ENCODE measurements around the gene CTPS2. TPM values are rescaled to one million over a fixed set of nuclear protein-coding genes. Genes with fewer than 3 reads are reported as not detected.

CTPS2 gene
- total RNA-seq, 4 donors from 2014 or later = 8.7 to 24.9 (median 12.0) TPM

DNA sequence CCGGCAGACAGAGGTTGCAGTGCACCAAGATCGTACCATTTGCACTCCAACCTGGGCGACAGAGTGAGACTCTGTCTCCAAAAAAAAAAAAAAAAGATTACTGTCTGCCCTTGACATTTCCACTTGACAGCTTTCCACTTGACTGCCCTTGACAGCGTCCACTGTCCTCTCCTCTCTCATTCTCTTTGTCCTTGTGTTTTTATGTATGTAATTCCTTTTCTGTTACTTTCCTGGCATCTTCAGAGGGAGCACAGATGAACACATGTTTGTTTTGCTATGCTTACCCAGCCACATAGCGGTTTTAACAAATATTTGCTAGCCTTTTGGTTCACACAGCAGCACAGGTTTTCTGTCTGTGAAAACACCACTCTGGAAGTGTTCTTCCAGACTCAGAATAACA lies 33.2 kb upstream of the CTPS2 start:
- no peak for DNase-seq (ENCODE audit: low spot score in 2 of 2)
- H3K27ac ChIP-seq = no peak overlapping the region
- no peaks in the 10 kb centered on the region for H3K4me1 ChIP-seq
- H3K36me3 ChIP-seq = peaks cover 41% of the 10 kb centered on the region
- H3K9me3 ChIP-seq = no peaks in the 10 kb centered on the region
- WGBS = 87% methylated on average over 5 of the region's 5 CpGs
- TF ChIP-seq EP300 (IDR thresholded peaks at IDR 0.05) (no peak), POLR2A (IDR thresholded peaks at IDR 0.05) (no peak), POLR2AphosphoS5 (IDR thresholded peaks at IDR 0.05) (no peak)
- TF ChIP-seq, protein P1, sequence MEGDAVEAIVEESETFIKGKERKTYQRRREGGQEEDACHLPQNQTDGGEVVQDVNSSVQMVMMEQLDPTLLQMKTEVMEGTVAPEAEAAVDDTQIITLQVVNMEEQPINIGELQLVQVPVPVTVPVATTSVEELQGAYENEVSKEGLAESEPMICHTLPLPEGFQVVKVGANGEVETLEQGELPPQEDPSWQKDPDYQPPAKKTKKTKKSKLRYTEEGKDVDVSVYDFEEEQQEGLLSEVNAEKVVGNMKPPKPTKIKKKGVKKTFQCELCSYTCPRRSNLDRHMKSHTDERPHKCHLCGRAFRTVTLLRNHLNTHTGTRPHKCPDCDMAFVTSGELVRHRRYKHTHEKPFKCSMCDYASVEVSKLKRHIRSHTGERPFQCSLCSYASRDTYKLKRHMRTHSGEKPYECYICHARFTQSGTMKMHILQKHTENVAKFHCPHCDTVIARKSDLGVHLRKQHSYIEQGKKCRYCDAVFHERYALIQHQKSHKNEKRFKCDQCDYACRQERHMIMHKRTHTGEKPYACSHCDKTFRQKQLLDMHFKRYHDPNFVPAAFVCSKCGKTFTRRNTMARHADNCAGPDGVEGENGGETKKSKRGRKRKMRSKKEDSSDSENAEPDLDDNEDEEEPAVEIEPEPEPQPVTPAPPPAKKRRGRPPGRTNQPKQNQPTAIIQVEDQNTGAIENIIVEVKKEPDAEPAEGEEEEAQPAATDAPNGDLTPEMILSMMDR (IDR thresholded peaks at IDR 0.05) = no peak
- no peaks in the 10 kb centered on the region for H3K27me3 ChIP-seq
- no peak overlapping the region for H3K4me3 ChIP-seq

DNA sequence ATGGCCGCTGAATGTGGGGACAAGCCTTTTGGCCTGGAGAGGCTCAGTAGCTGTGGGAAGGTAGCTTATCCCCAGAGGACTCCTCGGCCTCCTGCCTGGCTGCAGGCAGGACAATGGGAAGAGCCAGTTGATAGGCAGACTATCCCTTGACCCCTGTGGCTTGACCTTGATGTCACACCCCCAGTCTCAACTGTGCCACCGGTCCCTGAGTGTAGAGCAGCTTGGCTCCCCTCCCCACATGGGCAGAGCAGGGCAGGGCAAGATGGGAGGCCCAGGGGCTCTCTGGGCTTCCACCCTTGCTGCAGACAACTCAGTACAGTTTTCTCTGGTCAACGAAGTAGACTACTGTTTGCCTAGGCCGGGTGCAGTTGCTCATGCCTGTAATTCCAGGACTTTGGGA lies 32.6 kb upstream of the CTPS2 start:
- TF ChIP-seq POLR2A (IDR thresholded peaks at IDR 0.05) (no peak), EP300 (IDR thresholded peaks at IDR 0.05) (no peak), POLR2AphosphoS5 (IDR thresholded peaks at IDR 0.05) (no peak)
- TF ChIP-seq, protein P1 (IDR thresholded peaks at IDR 0.05) = no peak
- Histone ChIP-seq H3K27ac (no peak overlapping the region), H3K4me1 (no peaks in the 10 kb centered on the region), H3K36me3 (peaks cover 41% of the 10 kb centered on the region), H3K9me3 (no peaks in the 10 kb centered on the region), H3K4me3 (no peak overlapping the region), H3K27me3 (no peaks in the 10 kb centered on the region)
- no peak for DNase-seq (ENCODE audit: low spot score in 2 of 2)
- 90% methylated on average over 4 of the region's 5 CpGs for WGBS

DNA sequence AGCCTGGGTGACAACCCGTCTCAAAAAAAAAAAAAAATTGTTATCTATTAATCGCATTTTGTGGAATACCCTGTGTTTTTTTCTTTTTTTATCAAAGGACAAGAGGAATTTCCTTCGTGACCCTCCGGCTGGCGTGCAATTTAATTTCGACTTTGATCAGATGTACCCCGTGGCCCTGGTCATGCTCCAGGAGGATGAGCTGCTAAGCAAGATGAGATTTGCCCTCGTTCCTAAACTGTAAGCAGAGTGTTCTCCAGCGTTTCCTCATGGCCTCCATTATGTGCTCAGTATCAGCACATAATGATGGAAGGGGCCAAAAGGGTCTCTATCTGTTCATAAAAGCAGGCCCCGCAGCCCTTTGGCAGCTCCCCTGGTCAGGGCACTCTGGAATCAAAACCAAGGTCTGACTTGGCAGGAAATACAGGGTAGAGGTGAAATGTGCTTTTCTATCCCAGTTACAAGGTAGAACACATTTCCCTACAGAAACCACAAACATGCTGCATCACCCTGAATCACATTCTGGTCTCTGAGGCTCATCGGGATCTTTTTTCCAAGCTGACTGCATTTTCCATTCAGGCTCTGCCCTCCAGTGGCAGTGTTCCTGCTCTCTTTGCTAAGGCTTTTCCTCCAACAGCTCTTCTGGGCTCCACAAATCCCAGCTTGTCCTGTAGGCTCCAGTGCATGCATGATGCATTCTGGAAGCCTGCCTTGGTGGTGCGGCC lies 31.3 kb upstream of the CTPS2 start:
- Histone ChIP-seq H3K27ac (no peak overlapping the region), H3K27me3 (no peaks in the 10 kb centered on the region), H3K36me3 (peaks cover 45% of the 10 kb centered on the region), H3K9me3 (no peaks in the 10 kb centered on the region), H3K4me3 (no peak overlapping the region), H3K4me1 (no peaks in the 10 kb centered on the region)
- TF ChIP-seq POLR2AphosphoS5 (IDR thresholded peaks at IDR 0.05) = no peak
- no peak for TF ChIP-seq POLR2A (IDR thresholded peaks at IDR 0.05)
- no peak for TF ChIP-seq EP300 (IDR thresholded peaks at IDR 0.05)
- TF ChIP-seq, protein P1 (IDR thresholded peaks at IDR 0.05) = no peak
- 96% methylated on average over 12 of the region's 12 CpGs for WGBS
- no peak for DNase-seq (ENCODE audit: low spot score in 2 of 2)

DNA sequence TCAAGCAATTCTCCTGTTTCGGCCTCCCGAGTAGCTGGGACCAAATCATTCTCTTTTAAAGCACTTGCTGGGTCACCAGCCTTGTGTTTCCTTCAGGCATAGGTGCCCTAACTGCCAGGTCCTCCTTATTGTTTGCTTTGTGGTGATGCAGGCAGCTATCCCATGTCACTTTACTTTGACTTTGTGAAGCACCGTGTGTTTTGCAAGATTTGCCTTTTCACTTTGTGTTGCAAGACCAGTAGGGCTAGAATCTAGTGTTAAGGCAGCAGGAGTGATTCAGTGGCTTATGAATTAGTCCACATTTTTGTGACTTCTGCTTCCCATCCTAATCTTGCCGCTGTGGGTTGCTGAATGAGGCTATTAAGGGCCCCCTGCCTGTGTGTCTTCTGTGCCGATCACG lies 27.1 kb upstream of the CTPS2 start:
- no peak overlapping the region for H3K27ac ChIP-seq
- no peaks in the 10 kb centered on the region for H3K4me1 ChIP-seq
- no peak overlapping the region for H3K4me3 ChIP-seq
- peaks cover 54% of the 10 kb centered on the region for H3K36me3 ChIP-seq
- H3K27me3 ChIP-seq = no peaks in the 10 kb centered on the region
- DNase-seq (ENCODE audit: low spot score in 2 of 2) = no peak
- no peak for TF ChIP-seq POLR2AphosphoS5 (IDR thresholded peaks at IDR 0.05)
- TF ChIP-seq POLR2A (IDR thresholded peaks at IDR 0.05) = no peak
- TF ChIP-seq EP300 (IDR thresholded peaks at IDR 0.05) = no peak
- TF ChIP-seq, protein P1 (IDR thresholded peaks at IDR 0.05) = no peak
- no peaks in the 10 kb centered on the region for H3K9me3 ChIP-seq
- 82% methylated on average over 6 of the region's 6 CpGs for WGBS

DNA sequence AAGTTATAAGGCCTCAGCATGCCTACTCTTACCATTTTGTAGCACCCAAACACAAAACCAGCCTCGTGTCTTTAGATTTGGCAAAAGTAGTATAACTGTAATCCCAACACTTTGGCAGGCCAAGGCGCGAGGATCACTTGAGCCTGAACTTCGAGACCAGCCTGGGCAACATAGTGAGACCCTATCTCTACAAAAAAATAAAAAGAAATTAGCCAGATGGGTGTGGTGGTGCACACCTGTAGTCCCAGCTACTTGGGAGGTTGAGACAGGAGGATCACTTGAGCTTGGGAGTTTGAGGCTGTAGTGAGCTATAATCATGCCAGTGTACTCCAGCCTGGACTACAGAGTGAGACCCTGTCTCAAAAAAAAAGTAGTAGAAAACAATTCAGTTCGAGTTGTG lies 24.6 kb upstream of the CTPS2 start:
- DNase-seq (ENCODE audit: low spot score in 2 of 2) = no peak
- Histone ChIP-seq H3K4me3 (no peak overlapping the region), H3K27ac (no peak overlapping the region), H3K4me1 (no peaks in the 10 kb centered on the region), H3K36me3 (peaks cover 38% of the 10 kb centered on the region), H3K9me3 (no peaks in the 10 kb centered on the region), H3K27me3 (no peaks in the 10 kb centered on the region)
- no peak for TF ChIP-seq POLR2A (IDR thresholded peaks at IDR 0.05)
- no peak for TF ChIP-seq EP300 (IDR thresholded peaks at IDR 0.05)
- TF ChIP-seq, protein P1 (IDR thresholded peaks at IDR 0.05) = no peak
- no peak for TF ChIP-seq POLR2AphosphoS5 (IDR thresholded peaks at IDR 0.05)
- 96% methylated on average over 5 of the region's 5 CpGs for WGBS
